ENCODE data around the gene FAM47A. TPM values are rescaled to one million over a fixed set of nuclear protein-coding genes. Genes with fewer than 3 reads are reported as not detected.
A peak's percentile ranks its signal among the peaks of the same experiment; 100 is the strongest.

FAM47A gene
- total RNA-seq = not detected
- long read RNA-seq, donor 1 = 0 reads
- long read RNA-seq, donor 2 = 0 reads

DNA sequence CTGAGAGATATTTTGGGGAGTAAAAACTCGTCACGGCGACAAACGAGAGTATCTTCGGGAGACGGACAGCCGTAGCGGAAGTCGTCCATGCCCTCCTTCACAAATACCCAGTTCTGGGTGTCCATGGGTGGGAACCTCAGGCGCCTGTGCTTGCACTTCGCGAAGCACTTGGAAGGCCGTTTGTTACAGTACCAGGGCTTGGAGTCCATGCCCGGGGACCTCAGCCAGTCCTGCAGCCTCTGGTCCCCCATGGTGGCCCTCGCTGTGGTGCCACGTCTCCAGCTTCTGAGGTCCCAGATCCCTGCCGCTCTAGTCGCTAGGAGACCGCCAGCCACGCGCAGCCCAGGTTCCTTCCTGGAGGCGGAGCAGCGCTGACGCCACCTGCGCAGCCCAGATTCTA is at the start of gene FAM47A:
Gene FAM47A (minus strand): TSS at position 287 of the 400 bp plus-strand sequence. CDS start 36 bp downstream, at position 251.
- DNase-seq (ENCODE audit: low spot score) = peak; percentile 69
- intact Hi-C loops (cut with DNase I) = no loop called here

- intact Hi-C loops (cut with DNase I) = no loop called here
- peak; percentile 62 for DNase-seq (ENCODE audit: low spot score)
Observed at GRCh38 chrX:34147345-34147744, 15.2 kb upstream of the FAM47A start.

GRCh38 chrX:34146906-34147305 is 14.8 kb upstream of the FAM47A start:
- DNase-seq (ENCODE audit: low spot score) = peak; percentile 72
- intact Hi-C loops (cut with DNase I) = no loop called here

- intact Hi-C loops (cut with DNase I) = no loop called here
- no peak for DNase-seq (ENCODE audit: low spot score)
Observed at GRCh38 chrX:34144246-34144645, 12.1 kb upstream of the FAM47A start.

DNA sequence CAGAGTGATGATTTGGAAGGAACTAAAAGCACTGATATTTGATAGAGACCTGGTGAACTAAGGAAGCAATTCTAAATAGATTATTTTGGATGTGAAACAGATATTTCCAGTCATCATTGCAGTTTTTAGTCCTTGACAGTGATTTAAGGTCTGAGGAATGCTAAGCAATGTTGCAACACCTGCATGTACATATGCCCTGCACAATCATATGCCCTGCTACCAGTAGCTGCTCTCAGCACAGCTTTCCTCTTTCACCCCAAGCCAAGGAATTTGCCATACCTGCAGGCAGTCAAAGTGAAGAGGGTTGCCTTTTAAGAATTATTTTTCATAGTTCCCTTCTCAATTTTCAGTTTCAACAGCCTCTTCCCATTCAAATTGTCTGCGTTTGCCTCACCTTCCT is 8.7 kb upstream of the FAM47A start:
- intact Hi-C loops (cut with DNase I) = no loop called here

DNA sequence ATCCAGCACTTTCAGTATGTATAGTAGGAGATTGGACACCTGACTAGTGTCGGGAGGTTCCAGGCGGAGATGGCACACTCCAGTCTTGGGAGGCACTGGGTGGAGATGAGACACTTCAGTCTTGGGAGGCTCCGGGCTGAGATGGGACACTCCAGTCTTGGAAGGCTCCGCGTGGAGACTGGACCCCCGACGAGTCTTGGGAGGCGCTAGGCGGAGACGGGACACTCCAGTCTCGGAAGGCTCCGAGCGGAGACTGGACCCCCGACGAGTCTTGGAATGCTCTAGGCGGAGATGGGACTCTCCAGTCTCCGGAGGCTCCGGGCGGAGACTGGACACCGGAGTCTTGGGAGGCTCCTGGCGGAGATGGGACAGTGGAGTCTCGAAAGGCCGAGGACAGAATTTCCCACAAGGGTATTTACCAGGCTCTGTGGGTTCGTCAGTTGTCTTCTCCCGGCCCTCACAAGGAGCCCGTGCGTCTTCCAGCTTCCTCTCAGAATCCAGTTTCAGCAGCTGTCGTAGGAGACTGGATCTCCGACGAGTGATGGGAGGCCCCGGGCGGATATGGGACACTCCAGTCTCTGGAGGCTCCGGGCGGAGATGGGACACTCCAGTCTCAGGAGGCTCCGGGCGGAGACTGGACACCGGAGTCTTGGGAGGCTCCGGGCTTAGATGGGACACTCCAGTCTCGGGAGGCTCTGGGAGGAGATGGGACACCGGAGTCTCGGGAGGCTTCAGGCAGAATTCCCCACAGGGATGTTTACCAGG is 952 bp downstream of the FAM47A start:
- no peak for DNase-seq (ENCODE audit: low spot score)
- intact Hi-C loops (cut with DNase I) = no loop called here

More for the DNA sequence above, 8.7 kb upstream of the FAM47A start:
- DNase-seq (ENCODE audit: low spot score) = no peak

DNA sequence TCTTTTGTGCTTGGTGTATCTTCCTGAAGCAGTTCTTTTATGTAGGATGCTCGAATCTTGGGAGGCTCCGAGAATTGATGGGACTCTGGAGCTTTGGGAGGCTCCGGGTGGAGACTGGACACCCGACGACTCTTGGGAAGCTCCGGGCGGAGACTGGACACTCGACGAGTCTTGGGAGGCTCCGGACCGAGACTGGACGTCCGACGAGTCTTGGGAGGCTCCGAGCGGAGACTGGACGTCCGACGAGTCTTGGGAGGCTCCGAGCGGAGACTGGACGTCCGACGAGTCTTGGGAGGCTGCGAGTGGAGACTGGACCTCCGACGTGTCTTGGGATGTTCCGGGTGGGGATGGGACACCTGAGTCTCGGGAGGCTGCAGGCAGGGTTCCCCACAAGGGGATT is 1.6 kb downstream of the FAM47A start:
- intact Hi-C loops (cut with DNase I) = no loop called here
- peak; percentile 70 for DNase-seq (ENCODE audit: low spot score)

- intact Hi-C loops (cut with DNase I) = no loop called here
- DNase-seq (ENCODE audit: low spot score) = no peak
Observed at GRCh38 chrX:34126011-34126410, 6.1 kb downstream of the FAM47A start.

DNA sequence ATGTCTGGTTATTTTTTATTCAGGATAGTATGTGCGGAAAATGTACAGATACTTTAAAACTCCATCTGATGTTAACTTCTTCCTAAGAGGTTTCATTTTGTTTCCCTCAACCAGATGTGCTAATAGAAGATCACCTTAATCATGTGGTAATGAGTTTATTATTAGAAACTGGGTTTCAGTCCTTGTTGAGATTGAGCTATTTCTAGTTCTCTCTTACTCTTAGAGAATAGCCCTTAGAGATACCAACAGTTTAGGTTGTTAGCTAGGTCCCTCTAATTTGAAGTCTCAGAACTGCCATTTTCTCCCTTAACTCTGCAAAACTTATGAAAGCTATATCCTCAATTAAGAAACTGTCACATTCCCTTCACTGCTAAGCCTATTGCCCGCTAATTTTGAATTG is 13.0 kb downstream of the FAM47A start:
- no peak for DNase-seq (ENCODE audit: low spot score)
- intact Hi-C loops (cut with DNase I) = no loop called here

GRCh38 chrX:34112459-34112858 is 19.7 kb downstream of the FAM47A start:
- intact Hi-C loops (cut with DNase I) = no loop called here
- DNase-seq (ENCODE audit: low spot score) = no peak
